Esophagus muscularis mucosa (tissue), 4 donors: ENCODE results near the gene KIRREL3. TPM values are rescaled to one million over a fixed set of nuclear protein-coding genes. Genes with fewer than 3 reads are reported as not detected.

ENCODE experiments used
- DNase-seq: peaks from one replicate; pipeline ENCODE4 v3.0.0-alpha.2; 2017; ENCODE audit errors: extremely low spot score
- H3K27ac ChIP-seq, 4 donors: fragments of 200-600 bp; sonication (generic); replicated peaks in 1 of 4; 1 replicate in 3 of 4; 2 replicates in 1 of 4; pipeline ENCODE4 v1.5.1; 2016 to 2019; ENCODE audit warnings: mild to moderate bottlenecking in 1 of 4
- H3K27me3 ChIP-seq, 4 donors: fragments of 200-600 bp; sonication (generic); one replicate each; pipeline versions ENCODE4 v1.5.1 to v1.6.0; 2016 to 2019
- H3K36me3 ChIP-seq, 4 donors: fragments of 200-600 bp; sonication (generic); one replicate each; pipeline ENCODE4 v1.5.1; 2016 to 2019
- H3K4me1 ChIP-seq, 4 donors: fragments of 200-600 bp; sonication (generic); one replicate each; pipeline ENCODE4 v1.5.1; 2016 to 2019
- H3K4me3 ChIP-seq, 4 donors: fragments of 200-600 bp; sonication (generic); 1 replicate in 2 of 4; 2 replicates in 2 of 4; pipeline ENCODE4 v1.5.1; 2016 to 2019; ENCODE audit warnings: mild to moderate bottlenecking in 4 of 4, moderate library complexity in 1 of 4
- H3K9me3 ChIP-seq, 4 donors: fragments of 200-600 bp; sonication (generic); 1 replicate in 3 of 4; 2 replicates in 1 of 4; pipeline ENCODE4 v1.5.1; 2016 to 2019
- EP300 ChIP-seq: sonication (generic); formaldehyde crosslinking; IDR thresholded peaks from one replicate; pipeline ENCODE4 v1.6.1; 2017; ENCODE audit warnings: antibody characterized with exemption
- POLR2A ChIP-seq: fragments of 450-650 bp; IDR thresholded peaks from one replicate; pipeline ENCODE4 v1.6.1; 2017; ENCODE audit warnings: antibody characterized with exemption, moderate library complexity, mild to moderate bottlenecking, low read depth
- POLR2AphosphoS5 ChIP-seq, 2 donors: sonication (generic); formaldehyde crosslinking; IDR thresholded peaks; one replicate each; pipeline ENCODE4 v1.6.1; 2017; ENCODE audit warnings: antibody characterized with exemption in 2 of 2
- WGBS: methylation state at CpG from one replicate; pipeline ENCODE4 v1.1.5; 2018; 5-methylcytosine and 5-hydroxymethylcytosine counted together
- intact Hi-C: fragments of 100-400 bp; cut with DNase I; formaldehyde crosslinking; loops from one replicate; pipeline ENCODE4 v1.15.1; 2023
- total RNA-seq, 4 donors: library from RNA; depleted of rRNA; stranded (reverse); fragments of >200 nt; gene quantifications; one replicate each; pipeline versions ENCODE4 v1.1.0 to v1.2.1, GENCODE V29; 2016
- TF ChIP-seq, protein P1 (sequence below), 3 experiments: fragments of 200-600 bp in 2 of 3; fragments of 450-650 bp in 1 of 3; sonication (generic) in 2 of 3; IDR thresholded peaks; one replicate each; pipeline ENCODE4 v1.5.1; 2017 to 2019; ENCODE audit warnings: antibody characterized with exemption in 3 of 3, mild to moderate bottlenecking in 2 of 3, moderate library complexity in 1 of 3

The KIRREL3 gene
- total RNA-seq, 4 donors from 2014 or later: 1.7 to 6.5 (median 3.1) TPM

DNA sequence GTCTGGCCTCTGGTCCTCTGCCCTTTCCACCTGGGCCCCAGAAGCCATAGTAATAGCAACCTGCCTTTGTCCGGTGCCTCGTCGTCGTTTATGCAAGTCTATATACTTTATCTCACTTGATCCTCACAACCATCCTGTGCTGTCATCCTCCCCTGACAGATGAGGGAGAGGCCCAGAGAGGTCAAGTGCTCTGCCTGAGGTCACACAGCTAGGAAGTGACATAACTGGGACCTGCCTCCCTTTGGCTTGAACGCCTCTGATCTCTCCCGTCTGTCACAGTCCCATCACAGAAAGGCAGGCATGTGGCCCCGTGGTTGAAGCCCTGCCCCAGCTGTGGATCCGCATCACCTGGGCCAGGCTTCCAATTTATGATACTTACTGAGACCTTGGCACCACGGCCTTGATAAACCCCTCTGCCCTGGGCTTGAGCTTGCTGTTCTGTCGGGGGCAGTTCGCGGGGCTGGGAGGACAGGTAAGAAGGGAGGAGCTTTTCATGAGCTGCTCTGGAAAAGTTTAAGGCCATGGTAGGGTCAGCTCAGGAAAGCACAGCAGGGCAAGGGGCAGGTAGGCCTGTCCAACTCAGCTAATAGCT, 398.1 kb downstream of the KIRREL3 start:
- no peaks in the 10 kb centered on the region for H3K36me3 ChIP-seq
- H3K4me1 ChIP-seq: peaks cover 0 to 6% (median 2%) of the 10 kb centered on the region in 4 donors
- TF ChIP-seq POLR2A (no peak), EP300 (no peak), POLR2AphosphoS5 (IDR thresholded peaks at IDR 0.05) (no peak)
- TF ChIP-seq, protein P1, sequence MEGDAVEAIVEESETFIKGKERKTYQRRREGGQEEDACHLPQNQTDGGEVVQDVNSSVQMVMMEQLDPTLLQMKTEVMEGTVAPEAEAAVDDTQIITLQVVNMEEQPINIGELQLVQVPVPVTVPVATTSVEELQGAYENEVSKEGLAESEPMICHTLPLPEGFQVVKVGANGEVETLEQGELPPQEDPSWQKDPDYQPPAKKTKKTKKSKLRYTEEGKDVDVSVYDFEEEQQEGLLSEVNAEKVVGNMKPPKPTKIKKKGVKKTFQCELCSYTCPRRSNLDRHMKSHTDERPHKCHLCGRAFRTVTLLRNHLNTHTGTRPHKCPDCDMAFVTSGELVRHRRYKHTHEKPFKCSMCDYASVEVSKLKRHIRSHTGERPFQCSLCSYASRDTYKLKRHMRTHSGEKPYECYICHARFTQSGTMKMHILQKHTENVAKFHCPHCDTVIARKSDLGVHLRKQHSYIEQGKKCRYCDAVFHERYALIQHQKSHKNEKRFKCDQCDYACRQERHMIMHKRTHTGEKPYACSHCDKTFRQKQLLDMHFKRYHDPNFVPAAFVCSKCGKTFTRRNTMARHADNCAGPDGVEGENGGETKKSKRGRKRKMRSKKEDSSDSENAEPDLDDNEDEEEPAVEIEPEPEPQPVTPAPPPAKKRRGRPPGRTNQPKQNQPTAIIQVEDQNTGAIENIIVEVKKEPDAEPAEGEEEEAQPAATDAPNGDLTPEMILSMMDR (IDR thresholded peaks at IDR 0.05): no peak
- peaks cover 0 to 69% (median 0%) of the 10 kb centered on the region in 4 donors for H3K27me3 ChIP-seq
- H3K9me3 ChIP-seq: no peaks in the 10 kb centered on the region
- WGBS: 82% methylated on average over 12 of the region's 12 CpGs
- intact Hi-C loops: loop anchor here (10.0 kb wide), 1 partner anchor 382 kb away; no protein-coding TSS in a partner anchor
- no peak overlapping the region for H3K27ac ChIP-seq
- no peak for DNase-seq
- H3K4me3 ChIP-seq: no peak overlapping the region

DNA sequence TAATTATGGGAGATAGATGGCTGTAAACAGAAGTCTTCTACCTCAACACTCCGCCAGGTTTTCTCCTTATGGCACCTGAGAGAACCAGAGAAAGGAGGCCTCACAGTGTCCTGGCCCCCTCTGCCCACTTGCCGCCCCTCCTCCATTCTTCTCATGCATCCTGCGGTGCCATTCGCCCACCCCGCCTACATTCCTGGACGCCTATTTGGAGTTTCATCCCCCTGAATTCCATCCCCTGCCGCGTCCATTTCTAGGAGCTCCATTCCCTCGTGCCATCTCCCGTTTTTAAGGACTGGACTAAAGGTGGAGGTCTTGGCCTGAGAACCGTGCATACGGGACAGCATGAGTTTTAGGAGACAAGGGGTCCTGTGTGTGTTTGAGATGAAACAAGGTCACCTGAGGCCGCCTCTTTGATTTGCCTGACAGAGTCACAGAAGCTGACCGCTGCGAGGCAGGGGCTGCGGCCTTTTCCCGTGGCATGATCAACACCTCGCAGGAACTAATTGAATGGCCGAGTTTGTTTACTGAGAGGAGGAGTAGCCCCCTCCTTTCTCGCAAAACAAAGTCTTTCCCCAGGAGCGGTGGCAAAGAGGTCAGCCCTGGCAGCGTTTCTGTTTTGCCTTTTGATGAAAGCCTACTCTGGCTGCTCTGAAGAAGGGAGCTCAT, 398.9 kb downstream of the KIRREL3 start:
- no peaks in the 10 kb centered on the region for H3K36me3 ChIP-seq
- WGBS: 72% methylated on average over 22 of the region's 22 CpGs
- H3K9me3 ChIP-seq: no peaks in the 10 kb centered on the region
- no peak overlapping the region for H3K27ac ChIP-seq
- no peak for DNase-seq
- no peak for TF ChIP-seq POLR2A
- TF ChIP-seq, protein P1 (IDR thresholded peaks at IDR 0.05): no peak
- H3K27me3 ChIP-seq: peaks cover 0 to 61% (median 0%) of the 10 kb centered on the region in 4 donors
- no peak overlapping the region for H3K4me3 ChIP-seq
- no peaks in the 10 kb centered on the region for H3K4me1 ChIP-seq
- intact Hi-C loops: loop anchor here (10.0 kb wide), 1 partner anchor 383 kb away; no protein-coding TSS in a partner anchor

DNA sequence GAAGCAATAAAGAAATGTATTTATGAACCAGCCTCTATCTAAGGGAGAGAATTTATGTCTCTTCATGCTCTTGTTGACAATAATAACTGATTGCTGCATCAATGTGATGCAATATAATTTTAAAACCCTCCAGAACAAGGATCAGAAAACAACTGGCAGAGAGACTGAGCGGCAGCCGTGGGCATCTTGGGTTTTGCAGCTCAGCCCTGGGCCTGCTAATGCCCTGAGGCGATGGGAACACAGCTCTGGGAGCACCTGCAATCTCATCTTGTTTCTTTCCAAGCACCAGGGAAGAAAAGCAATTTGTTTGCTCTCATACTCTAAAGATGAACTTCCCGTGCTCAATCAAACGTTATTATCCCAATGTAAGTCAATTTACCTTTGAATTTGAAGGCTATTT, 399.4 kb downstream of the KIRREL3 start:
- no peaks in the 10 kb centered on the region for H3K4me1 ChIP-seq
- DNase-seq: no peak
- intact Hi-C loops: loop anchor here (10.0 kb wide), 1 partner anchor 384 kb away; no protein-coding TSS in a partner anchor
- no peaks in the 10 kb centered on the region for H3K9me3 ChIP-seq
- WGBS: 72% methylated on average over 5 of the region's 5 CpGs
- H3K4me3 ChIP-seq: no peak overlapping the region
- H3K27ac ChIP-seq: no peak overlapping the region
- H3K27me3 ChIP-seq: peaks cover 0 to 60% (median 0%) of the 10 kb centered on the region in 4 donors
- no peaks in the 10 kb centered on the region for H3K36me3 ChIP-seq
- TF ChIP-seq POLR2A: no peak
- no peak for TF ChIP-seq POLR2AphosphoS5 (IDR thresholded peaks at IDR 0.05)
- no peak for TF ChIP-seq EP300
- TF ChIP-seq, protein P1 (IDR thresholded peaks at IDR 0.05): no peak

DNA sequence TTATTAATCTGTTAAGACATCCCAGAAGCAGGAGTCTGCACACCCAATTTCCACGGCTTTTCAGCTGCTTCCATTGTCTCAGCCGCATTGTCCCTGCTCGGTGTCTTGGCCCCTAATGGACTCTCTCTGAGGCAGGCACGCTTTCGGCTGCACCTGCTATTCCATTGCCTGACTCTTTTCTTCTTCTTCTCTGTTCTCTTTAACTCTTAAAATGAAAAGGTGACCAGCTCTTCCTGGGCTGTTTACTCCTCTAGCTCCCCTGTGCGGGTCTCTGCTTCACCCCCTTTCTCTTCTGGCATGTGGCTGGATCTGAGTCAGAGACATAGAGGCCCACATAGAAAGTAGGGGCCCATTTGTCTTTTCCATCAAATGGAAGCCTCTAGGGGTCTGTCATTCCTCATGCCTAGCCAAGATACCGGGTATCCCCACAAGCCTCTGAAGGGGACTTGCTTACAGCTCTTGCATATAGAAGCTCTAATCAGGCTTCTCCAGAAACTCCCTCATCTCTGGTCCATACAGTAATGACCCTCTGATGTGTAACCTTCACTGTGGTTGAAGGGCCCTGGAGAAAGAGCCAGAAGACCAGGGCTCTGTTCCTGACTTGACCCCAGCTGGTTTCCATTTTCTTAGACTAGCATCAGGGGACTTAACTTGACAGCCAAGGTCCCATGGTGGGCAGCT, 401.2 kb downstream of the KIRREL3 start:
- WGBS: 83% methylated on average over 7 of the region's 7 CpGs
- no peaks in the 10 kb centered on the region for H3K9me3 ChIP-seq
- H3K36me3 ChIP-seq: no peaks in the 10 kb centered on the region
- TF ChIP-seq EP300: no peak
- TF ChIP-seq POLR2A: no peak
- TF ChIP-seq, protein P1 (IDR thresholded peaks at IDR 0.05): no peak
- TF ChIP-seq POLR2AphosphoS5 (IDR thresholded peaks at IDR 0.05): no peak
- peaks cover 0 to 43% (median 0%) of the 10 kb centered on the region in 4 donors for H3K27me3 ChIP-seq
- H3K27ac ChIP-seq: no peak overlapping the region
- no peak for DNase-seq
- intact Hi-C loops: no loop called here
- no peaks in the 10 kb centered on the region for H3K4me1 ChIP-seq
- no peak overlapping the region for H3K4me3 ChIP-seq
